Keratinocyte (primary cell): ENCODE measurements around the gene IGF1R. TPM values are rescaled to one million over a fixed set of nuclear protein-coding genes. Genes with fewer than 3 reads are reported as not detected.

Experiments
- DNase-seq: peaks from one replicate; pipeline ENCODE4 v3.0.0-alpha.2; 2011; ENCODE audit warnings: low read depth, missing footprints, low spot score
- FAIRE-seq: peaks from 2 replicates; lab custom pipeline; 2011; peaks lifted over from hg19 to GRCh38; lab: Jason Lieb, UNC
- H2AFZ ChIP-seq: 2 replicates; pipeline ENCODE4 v1.6.0; 2012; ENCODE audit warnings: low read length, control low read depth, inconsistent platforms; ENCODE audit not compliant: control insufficient read depth
- H3K27ac ChIP-seq: 2 replicates; pipeline ENCODE4 v1.5.1; 2011; ENCODE audit warnings: low read length; ENCODE audit not compliant: control insufficient read depth, insufficient read depth
- H3K27me3 ChIP-seq: 3 replicates; pipeline ENCODE4 v1.6.0; 2011; ENCODE audit warnings: low read length; ENCODE audit not compliant: control insufficient read depth, insufficient read depth; ENCODE audit errors: extremely low read depth
- H3K36me3 ChIP-seq, 2 experiments: 2 replicates in 1 of 2; 3 replicates in 1 of 2; pipeline ENCODE4 v1.5.1; 2011; ENCODE audit warnings: low read length in 2 of 2, mild to moderate bottlenecking in 1 of 2; ENCODE audit not compliant: control insufficient read depth in 2 of 2, insufficient read depth in 2 of 2; ENCODE audit errors: extremely low read depth in 1 of 2
- H3K4me1 ChIP-seq: 3 replicates; pipeline ENCODE4 v1.5.1; 2011; ENCODE audit warnings: low read length; ENCODE audit not compliant: control insufficient read depth, insufficient read depth; ENCODE audit errors: extremely low read depth
- H3K4me2 ChIP-seq: 3 replicates; pipeline ENCODE4 v1.6.0; 2011; ENCODE audit warnings: low read depth, low read length; ENCODE audit not compliant: control insufficient read depth, insufficient read depth; ENCODE audit errors: extremely low read depth
- H3K4me3 ChIP-seq, 3 experiments: fragments of 200-600 bp in 1 of 3; sonication (generic) in 1 of 3; 2 replicates in 2 of 3; 3 replicates in 1 of 3; pipeline ENCODE4 v1.5.1; 2011 to 2016; ENCODE audit warnings: low read length in 3 of 3, mild to moderate bottlenecking in 3 of 3, control low read depth in 2 of 3, inconsistent platforms in 1 of 3, low read depth in 1 of 3, mixed read lengths in 1 of 3, mixed run types in 1 of 3, moderate library complexity in 1 of 3; ENCODE audit not compliant: control insufficient read depth in 2 of 3, insufficient read depth in 2 of 3; ENCODE audit errors: extremely low read depth in 1 of 3
- H3K79me2 ChIP-seq: 2 replicates; pipeline ENCODE4 v1.6.0; 2012; ENCODE audit warnings: low read length; ENCODE audit not compliant: control insufficient read depth, insufficient read depth
- H3K9ac ChIP-seq: 3 replicates; pipeline ENCODE4 v1.6.0; 2011; ENCODE audit warnings: low read length; ENCODE audit not compliant: control insufficient read depth, insufficient read depth; ENCODE audit errors: extremely low read depth
- H3K9me1 ChIP-seq: 3 replicates; pipeline ENCODE4 v1.6.0; 2011; ENCODE audit warnings: low read length; ENCODE audit not compliant: control insufficient read depth, insufficient read depth; ENCODE audit errors: extremely low read depth
- H3K9me3 ChIP-seq: 2 replicates; pipeline ENCODE4 v1.5.1; 2012; ENCODE audit warnings: low read depth, low read length; ENCODE audit not compliant: control insufficient read depth
- H4K20me1 ChIP-seq: 3 replicates; pipeline ENCODE4 v1.6.0; 2011; ENCODE audit warnings: low read length; ENCODE audit not compliant: control insufficient read depth, insufficient read depth; ENCODE audit errors: extremely low read depth
- EZH2 ChIP-seq: IDR thresholded peaks from one replicate; pipeline ENCODE4 v1.6.1; 2012; ENCODE audit warnings: inconsistent platforms, mild to moderate bottlenecking, low read length, moderate library complexity
- dilution Hi-C: fragments of 300-500 bp; cut with MboI; formaldehyde crosslinking; loops from one replicate; pipeline ENCODE4 v1.7.0; 2020; ENCODE audit warnings: low sequenced_read_pairs; ENCODE audit not compliant: extremely low pct_ligation_motif_present
- polyA plus RNA-seq, 5 experiments: library from polyadenylated mRNA; depleted of rRNA in 3 of 5; stranded (reverse) in 3 of 5; stranded (forward) in 1 of 5; unstranded in 1 of 5; fragments of >200 nt; gene quantifications; 1 replicate in 1 of 5; 2 replicates in 3 of 5; 3 replicates in 1 of 5; pipeline versions ENCODE4 v1.2.1 to v1.2.3, GENCODE V29; 2011 to 2012; ENCODE audit warnings: missing spikeins in 2 of 5, low read depth in 1 of 5, low replicate concordance in 1 of 5
- TF ChIP-seq, protein P1 (sequence below), 3 experiments: IDR thresholded peaks in 1 of 3; conservative IDR thresholded peaks in 1 of 3; optimal IDR thresholded peaks in 1 of 3; 2 replicates in 2 of 3; 3 replicates in 1 of 3; pipeline versions ENCODE3 to v1.5.1; 2011; ENCODE audit warnings: low read length in 3 of 3, mild to moderate bottlenecking in 3 of 3, moderate library complexity in 2 of 3, control low read depth in 1 of 3, inconsistent platforms in 1 of 3; ENCODE audit not compliant: insufficient read depth in 2 of 3; ENCODE audit errors: extremely low read depth in 1 of 3

The IGF1R gene
- polyA plus RNA-seq, 1 donor (not counting 4 experiments of a cell fraction or from before 2014, with no cell fraction given): 14.5 TPM

- Histone ChIP-seq H3K4me3 (no peak overlapping the region), H3K9me1 (no peaks in the 10 kb centered on the region), H3K27me3 (peaks cover 3% of the 10 kb centered on the region), H3K4me1 (peaks cover 6% of the 10 kb centered on the region), H3K27ac (no peak overlapping the region), H3K9ac (no peak overlapping the region), H2AFZ (no peak overlapping the region), H3K4me2 (no peak overlapping the region), H3K36me3 (no peaks in the 10 kb centered on the region), H3K79me2 (no peaks in the 10 kb centered on the region), H4K20me1 (no peaks in the 10 kb centered on the region), H3K9me3 (no peaks in the 10 kb centered on the region)
- no peak for DNase-seq
- dilution Hi-C loops: no loop called here
- no peak for TF ChIP-seq EZH2
- TF ChIP-seq, protein P1, sequence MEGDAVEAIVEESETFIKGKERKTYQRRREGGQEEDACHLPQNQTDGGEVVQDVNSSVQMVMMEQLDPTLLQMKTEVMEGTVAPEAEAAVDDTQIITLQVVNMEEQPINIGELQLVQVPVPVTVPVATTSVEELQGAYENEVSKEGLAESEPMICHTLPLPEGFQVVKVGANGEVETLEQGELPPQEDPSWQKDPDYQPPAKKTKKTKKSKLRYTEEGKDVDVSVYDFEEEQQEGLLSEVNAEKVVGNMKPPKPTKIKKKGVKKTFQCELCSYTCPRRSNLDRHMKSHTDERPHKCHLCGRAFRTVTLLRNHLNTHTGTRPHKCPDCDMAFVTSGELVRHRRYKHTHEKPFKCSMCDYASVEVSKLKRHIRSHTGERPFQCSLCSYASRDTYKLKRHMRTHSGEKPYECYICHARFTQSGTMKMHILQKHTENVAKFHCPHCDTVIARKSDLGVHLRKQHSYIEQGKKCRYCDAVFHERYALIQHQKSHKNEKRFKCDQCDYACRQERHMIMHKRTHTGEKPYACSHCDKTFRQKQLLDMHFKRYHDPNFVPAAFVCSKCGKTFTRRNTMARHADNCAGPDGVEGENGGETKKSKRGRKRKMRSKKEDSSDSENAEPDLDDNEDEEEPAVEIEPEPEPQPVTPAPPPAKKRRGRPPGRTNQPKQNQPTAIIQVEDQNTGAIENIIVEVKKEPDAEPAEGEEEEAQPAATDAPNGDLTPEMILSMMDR (optimal IDR thresholded peaks at IDR 0.05 in 1 of 3, IDR thresholded peaks at IDR 0.05 in 1 of 3, conservative IDR thresholded peaks at IDR 0.05 in 1 of 3; ENCODE audit: extremely low read depth in 1 of 3, insufficient read depth in 2 of 3, low read length in 3 of 3): no peak
- no peak for FAIRE-seq
These were observed 349.9 kb downstream of the IGF1R start for GRCh38 chr15:98998279-98998678.

GRCh38 chr15:98999233-98999632 lies 350.9 kb downstream of the IGF1R start:
- FAIRE-seq (no peak), DNase-seq (no peak)
- TF ChIP-seq, protein P1 (optimal IDR thresholded peaks at IDR 0.05 in 1 of 3, IDR thresholded peaks at IDR 0.05 in 1 of 3, conservative IDR thresholded peaks at IDR 0.05 in 1 of 3; ENCODE audit: extremely low read depth in 1 of 3, insufficient read depth in 2 of 3, low read length in 3 of 3): no peak
- TF ChIP-seq EZH2: no peak
- Histone ChIP-seq H3K36me3 (no peaks in the 10 kb centered on the region), H3K9ac (no peak overlapping the region), H2AFZ (no peak overlapping the region), H3K27me3 (peaks cover 3% of the 10 kb centered on the region), H3K9me1 (no peaks in the 10 kb centered on the region), H3K4me2 (no peak overlapping the region), H3K27ac (no peak overlapping the region), H3K4me3 (no peak overlapping the region), H4K20me1 (no peaks in the 10 kb centered on the region), H3K9me3 (no peaks in the 10 kb centered on the region), H3K79me2 (no peaks in the 10 kb centered on the region), H3K4me1 (peaks cover 6% of the 10 kb centered on the region)
- dilution Hi-C loops: no loop called here
